Measurements from ENCODE around the gene SRCAP.

SRCAP gene

GRCh38 chr16:30775131-30775391 is 76.1 kb downstream of the SRCAP start:
- TF ChIP-seq, protein P1, sequence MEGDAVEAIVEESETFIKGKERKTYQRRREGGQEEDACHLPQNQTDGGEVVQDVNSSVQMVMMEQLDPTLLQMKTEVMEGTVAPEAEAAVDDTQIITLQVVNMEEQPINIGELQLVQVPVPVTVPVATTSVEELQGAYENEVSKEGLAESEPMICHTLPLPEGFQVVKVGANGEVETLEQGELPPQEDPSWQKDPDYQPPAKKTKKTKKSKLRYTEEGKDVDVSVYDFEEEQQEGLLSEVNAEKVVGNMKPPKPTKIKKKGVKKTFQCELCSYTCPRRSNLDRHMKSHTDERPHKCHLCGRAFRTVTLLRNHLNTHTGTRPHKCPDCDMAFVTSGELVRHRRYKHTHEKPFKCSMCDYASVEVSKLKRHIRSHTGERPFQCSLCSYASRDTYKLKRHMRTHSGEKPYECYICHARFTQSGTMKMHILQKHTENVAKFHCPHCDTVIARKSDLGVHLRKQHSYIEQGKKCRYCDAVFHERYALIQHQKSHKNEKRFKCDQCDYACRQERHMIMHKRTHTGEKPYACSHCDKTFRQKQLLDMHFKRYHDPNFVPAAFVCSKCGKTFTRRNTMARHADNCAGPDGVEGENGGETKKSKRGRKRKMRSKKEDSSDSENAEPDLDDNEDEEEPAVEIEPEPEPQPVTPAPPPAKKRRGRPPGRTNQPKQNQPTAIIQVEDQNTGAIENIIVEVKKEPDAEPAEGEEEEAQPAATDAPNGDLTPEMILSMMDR (conservative IDR thresholded peaks at IDR 0.05): no peak
- peak overlapping the region; percentile 91 for H3K27ac ChIP-seq

DNA sequence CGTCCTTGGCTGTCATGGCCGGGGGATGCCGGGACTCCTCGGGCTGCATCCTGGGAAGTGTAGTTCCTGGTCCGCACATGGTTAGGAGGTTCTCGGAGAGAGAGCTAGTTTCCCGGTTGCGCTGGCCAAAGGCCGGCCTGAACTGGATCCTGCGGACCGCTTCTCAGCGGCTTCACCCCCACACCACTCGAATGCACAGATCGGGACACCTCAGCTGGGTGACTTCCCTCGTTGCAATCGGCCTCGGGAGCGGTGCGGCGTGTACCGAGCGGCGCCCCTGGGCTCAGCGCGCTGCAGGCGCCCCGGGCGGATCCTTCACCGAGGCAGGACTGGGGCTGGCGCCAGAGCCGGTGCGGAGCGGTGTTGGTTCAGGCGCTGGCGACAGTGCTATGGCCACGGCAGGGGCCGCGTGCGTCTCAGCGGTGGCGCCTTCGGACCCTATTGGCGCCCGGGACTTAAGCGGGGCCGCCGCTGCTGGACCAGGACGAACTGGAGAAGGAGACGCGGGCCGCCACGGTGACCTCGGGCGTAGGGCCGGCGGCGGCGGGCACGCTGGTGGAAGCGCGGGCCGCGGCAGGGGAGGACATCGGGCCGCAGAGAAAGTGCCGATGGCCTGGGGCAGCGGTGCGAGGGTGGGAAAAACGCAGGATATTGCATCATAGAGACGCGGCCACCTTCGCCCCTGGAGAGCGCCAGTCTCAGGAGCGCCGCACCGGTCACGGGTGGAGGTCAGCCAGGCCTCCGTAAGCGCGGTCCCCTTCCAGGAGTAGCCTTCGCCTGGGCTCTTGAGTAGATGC is 76.6 kb downstream of the SRCAP start:
- TF ChIP-seq, protein P1 (conservative IDR thresholded peaks at IDR 0.05): no peak

DNA sequence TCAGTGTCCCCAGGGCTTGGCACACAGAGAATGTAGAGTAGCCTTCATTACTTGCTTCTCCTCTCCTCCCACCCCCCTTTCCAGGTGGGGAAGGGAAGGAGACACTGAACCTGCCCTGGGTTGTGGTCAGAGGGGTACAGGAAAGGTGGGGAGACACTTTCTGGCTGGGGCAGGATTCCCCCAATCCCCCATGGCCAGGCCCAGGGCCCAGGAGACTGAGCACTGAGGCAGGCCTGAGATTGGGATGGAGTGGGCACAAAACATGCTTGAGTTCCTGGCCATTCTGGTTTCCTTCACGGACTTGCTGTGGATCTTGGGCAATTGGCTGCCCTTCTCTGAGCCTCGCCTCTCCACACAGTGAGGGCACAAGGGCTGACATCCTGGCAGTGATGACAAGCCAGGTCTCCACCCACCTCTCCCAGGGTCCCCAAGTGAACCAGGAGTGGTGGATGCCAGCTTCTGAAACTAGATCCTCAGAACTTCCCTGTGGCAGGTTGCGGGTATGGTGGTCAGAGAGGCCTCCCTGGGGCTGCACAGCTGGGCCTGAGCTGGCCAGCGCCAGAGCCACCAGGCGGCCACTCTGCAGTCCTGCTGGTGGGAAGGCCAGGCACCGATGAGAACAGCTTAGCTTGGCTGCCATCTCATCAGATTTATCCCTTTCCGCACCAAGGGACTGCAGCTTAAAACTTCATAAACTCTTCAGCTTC is 78.8 kb downstream of the SRCAP start:
- H3K27ac ChIP-seq: no peak overlapping the region
- TF ChIP-seq, protein P1 (conservative IDR thresholded peaks at IDR 0.05): no peak

More for the DNA sequence above, 76.6 kb downstream of the SRCAP start:
- peak overlapping the region; percentile 91 for H3K27ac ChIP-seq

DNA sequence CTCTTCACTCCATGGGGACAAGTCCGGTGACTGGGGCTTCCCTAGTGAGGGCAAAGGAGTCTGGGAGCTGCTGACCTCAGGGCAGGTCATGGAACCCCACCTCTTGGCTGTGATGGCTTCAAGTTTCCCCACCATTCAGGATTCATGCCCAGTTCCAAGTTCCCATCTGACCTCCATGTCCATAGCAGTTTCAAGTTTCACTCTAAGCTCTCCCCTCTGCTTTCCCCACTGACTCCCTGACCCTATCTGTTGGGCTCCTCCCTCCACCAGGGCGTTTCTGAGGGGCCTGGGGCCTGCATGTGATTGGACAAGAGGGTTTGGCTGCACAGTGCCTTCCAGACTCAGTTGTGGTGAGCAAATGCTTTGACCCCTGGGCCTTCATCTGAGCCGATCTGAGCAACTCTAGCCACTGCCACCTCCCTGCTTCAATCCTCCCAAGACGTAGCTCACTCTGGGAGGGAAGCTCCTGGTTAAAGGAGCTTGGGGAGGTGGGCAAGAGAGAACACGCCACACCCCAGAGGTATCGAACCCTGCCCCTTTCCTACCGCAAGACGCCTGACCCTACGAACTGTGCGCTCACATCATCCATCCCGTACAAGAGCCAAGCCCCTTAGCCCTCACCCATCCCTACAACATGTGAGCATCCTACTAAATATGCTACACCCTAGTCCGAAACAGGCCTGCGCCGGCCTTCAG is 79.7 kb downstream of the SRCAP start:
- TF ChIP-seq, protein P1 (conservative IDR thresholded peaks at IDR 0.05): no peak
- no peak overlapping the region for H3K27ac ChIP-seq

- TF ChIP-seq, protein P1 (conservative IDR thresholded peaks at IDR 0.05): no peak
- H3K27ac ChIP-seq: no peak overlapping the region
These were observed 80.6 kb downstream of the SRCAP start for GRCh38 chr16:30779596-30779995.

GRCh38 chr16:30780021-30780420 is 81.0 kb downstream of the SRCAP start:
- no peak overlapping the region for H3K27ac ChIP-seq
- TF ChIP-seq, protein P1 (conservative IDR thresholded peaks at IDR 0.05): no peak

GRCh38 chr16:30780549-30780948 is 81.6 kb downstream of the SRCAP start:
- H3K27ac ChIP-seq: no peak overlapping the region
- TF ChIP-seq, protein P1 (conservative IDR thresholded peaks at IDR 0.05): no peak
